Body of pancreas (tissue), 4 donors: ENCODE data around the gene GSG1L. TPM values are rescaled to one million over a fixed set of nuclear protein-coding genes. Genes with fewer than 3 reads are reported as not detected.

Experiments
- ATAC-seq: fragments of 150-250 bp; one replicate; pipeline ENCODE4 v1.9.1; 2016
- DNase-seq, 4 donors: peaks; one replicate each; pipeline ENCODE4 v3.0.0-alpha.2; 2019
- H3K27ac ChIP-seq, 4 donors: fragments of 200-600 bp; sonication (generic); 1 replicate in 3 of 4; 2 replicates in 1 of 4; pipeline versions ENCODE4 v1.5.1 to v1.6.1; 2016 to 2019; ENCODE audit warnings: mild to moderate bottlenecking in 1 of 4, mixed read lengths in 1 of 4, moderate library complexity in 1 of 4
- H3K27me3 ChIP-seq, 2 donors: fragments of 200-600 bp; sonication (generic); one replicate each; pipeline ENCODE4 v1.6.0; 2016; ENCODE audit warnings: mild to moderate bottlenecking in 1 of 2
- H3K36me3 ChIP-seq, 2 donors: fragments of 200-600 bp; sonication (generic); replicated peaks in 1 of 2; 2 replicates each; pipeline ENCODE4 v1.5.1; 2016; ENCODE audit warnings: low read depth in 2 of 2; ENCODE audit not compliant: insufficient read depth in 1 of 2
- H3K4me1 ChIP-seq: fragments of 200-600 bp; sonication (generic); one replicate; pipeline ENCODE4 v1.6.0; 2016
- H3K4me3 ChIP-seq, 2 donors: fragments of 200-600 bp; sonication (generic); 1 replicate in 1 of 2; 2 replicates in 1 of 2; pipeline ENCODE4 v1.5.1; 2016 to 2019
- H3K9me3 ChIP-seq, 3 donors: fragments of 200-600 bp; sonication (generic); 1 replicate in 2 of 3; 2 replicates in 1 of 3; pipeline ENCODE4 v1.5.1; 2016
- POLR2A ChIP-seq, 3 donors: fragments of 450-650 bp; IDR thresholded peaks; one replicate each; pipeline ENCODE4 v1.6.1; 2016; ENCODE audit warnings: antibody characterized with exemption in 3 of 3, mild to moderate bottlenecking in 2 of 3
- WGBS, 2 donors: methylation state at CpG; one replicate each; pipeline ENCODE4 v1.1.5; 2017; 5-methylcytosine and 5-hydroxymethylcytosine counted together
- intact Hi-C: fragments of 100-400 bp; cut with DNase I; formaldehyde crosslinking; loops from one replicate; pipeline ENCODE4 v1.15.1; 2023
- total RNA-seq, 2 donors: library from RNA; depleted of rRNA; stranded (reverse); fragments of >200 nt; gene quantifications; one replicate each; pipeline ENCODE4 v1.1.0, GENCODE V29; 2016
- TF ChIP-seq, protein P1 (sequence below), 7 experiments: fragments of 450-650 bp in 4 of 7; fragments of 200-600 bp in 3 of 7; sonication (generic) in 3 of 7; IDR thresholded peaks; one replicate each; pipeline ENCODE4 v1.5.1; 2016 to 2019; ENCODE audit warnings: antibody characterized with exemption in 7 of 7

Gene GSG1L
- total RNA-seq, 2 donors from 2014 or later: not detected

DNA sequence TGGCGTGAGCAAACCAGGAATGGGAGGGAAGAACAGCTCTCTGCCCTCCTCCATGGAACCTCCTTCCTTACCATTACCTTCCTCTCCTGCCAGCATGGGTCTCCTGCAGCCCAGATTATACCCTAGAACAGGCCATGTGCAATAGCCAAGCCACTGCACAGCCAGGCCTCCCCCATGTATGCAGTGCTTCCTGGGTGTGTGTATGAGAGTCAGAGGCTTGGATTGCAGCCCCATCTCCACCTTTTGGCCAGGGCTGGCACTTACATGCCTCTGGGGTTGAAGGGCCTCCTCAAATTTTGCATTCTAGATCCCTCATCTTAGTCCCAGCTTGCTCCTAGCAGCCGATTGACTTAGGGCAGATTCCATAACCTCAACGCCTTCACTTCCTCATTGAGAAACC lies 133.7 kb downstream of the GSG1L start:
- Histone ChIP-seq H3K4me3 (no peak overlapping the region), H3K27me3 (no peaks in the 10 kb centered on the region), H3K27ac (no peak overlapping the region), H3K9me3 (peaks cover 0 to 10% (median 0%) of the 10 kb centered on the region in 3 donors), H3K36me3 (no peaks in the 10 kb centered on the region), H3K4me1 (no peaks in the 10 kb centered on the region)
- intact Hi-C loops: no loop called here
- WGBS, 2 donors: 52 to 68% methylated on average over 3 of the region's 3 CpGs
- no peak for ATAC-seq
- TF ChIP-seq, protein P1, sequence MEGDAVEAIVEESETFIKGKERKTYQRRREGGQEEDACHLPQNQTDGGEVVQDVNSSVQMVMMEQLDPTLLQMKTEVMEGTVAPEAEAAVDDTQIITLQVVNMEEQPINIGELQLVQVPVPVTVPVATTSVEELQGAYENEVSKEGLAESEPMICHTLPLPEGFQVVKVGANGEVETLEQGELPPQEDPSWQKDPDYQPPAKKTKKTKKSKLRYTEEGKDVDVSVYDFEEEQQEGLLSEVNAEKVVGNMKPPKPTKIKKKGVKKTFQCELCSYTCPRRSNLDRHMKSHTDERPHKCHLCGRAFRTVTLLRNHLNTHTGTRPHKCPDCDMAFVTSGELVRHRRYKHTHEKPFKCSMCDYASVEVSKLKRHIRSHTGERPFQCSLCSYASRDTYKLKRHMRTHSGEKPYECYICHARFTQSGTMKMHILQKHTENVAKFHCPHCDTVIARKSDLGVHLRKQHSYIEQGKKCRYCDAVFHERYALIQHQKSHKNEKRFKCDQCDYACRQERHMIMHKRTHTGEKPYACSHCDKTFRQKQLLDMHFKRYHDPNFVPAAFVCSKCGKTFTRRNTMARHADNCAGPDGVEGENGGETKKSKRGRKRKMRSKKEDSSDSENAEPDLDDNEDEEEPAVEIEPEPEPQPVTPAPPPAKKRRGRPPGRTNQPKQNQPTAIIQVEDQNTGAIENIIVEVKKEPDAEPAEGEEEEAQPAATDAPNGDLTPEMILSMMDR (IDR thresholded peaks at IDR 0.05): no peak
- TF ChIP-seq POLR2A (IDR thresholded peaks at IDR 0.05): no peak
- no peak for DNase-seq

DNA sequence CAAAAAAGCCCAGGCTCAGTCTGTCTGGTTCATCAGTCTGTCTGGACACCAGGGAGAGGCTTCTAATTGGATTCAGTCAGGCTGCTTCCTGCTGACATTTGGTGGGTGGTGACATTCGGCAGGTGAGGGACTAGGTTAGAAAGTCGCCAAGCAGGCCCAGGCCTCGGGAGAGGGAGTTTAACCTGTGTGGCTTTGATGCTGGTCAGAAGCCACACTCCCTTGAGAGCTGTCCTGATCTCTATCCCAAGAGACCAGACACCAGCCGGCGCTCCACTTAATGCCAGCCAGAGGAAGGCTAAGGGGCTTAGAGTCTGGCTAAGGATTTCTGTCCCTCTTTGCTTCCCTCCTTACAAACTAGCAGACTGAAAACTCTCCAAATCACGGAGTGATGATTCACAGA lies 135.0 kb downstream of the GSG1L start:
- intact Hi-C loops: no loop called here
- 14 to 26% methylated on average over 6 of the region's 6 CpGs for WGBS, 2 donors

DNA sequence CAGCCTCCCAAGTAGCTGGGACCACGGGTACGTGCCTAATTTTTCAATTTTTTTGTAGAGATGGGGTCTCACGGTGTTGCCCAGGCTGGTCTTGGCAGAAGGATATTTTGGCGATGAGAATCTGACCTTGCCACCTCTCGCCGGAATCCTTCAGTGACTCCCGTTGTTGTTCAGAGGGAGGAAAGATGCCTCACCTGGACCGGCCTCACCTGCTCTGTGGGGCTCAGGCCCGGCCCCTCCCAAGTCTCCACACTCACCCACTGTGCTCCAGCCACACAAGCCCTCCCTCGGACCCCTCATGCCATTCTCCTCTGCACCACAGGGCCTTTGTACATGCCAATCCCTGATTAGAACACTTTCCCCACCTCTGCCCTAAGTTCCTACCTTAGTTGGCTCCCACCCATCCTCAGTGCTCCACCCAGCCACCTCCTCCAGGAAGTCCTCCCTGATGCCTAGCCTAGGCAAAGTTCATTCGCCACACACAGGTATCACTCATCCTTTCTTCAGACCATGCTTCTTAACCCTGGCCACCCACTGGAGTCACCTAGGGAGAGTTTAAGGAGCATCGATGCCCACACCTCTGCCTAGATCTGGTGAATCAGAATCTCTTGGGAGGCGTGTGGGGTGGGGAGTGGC lies 136.1 kb downstream of the GSG1L start:
- intact Hi-C loops: no loop called here
- ATAC-seq: no peak
- H3K27ac ChIP-seq: no peak overlapping the region
- no peak for DNase-seq
- H3K4me3 ChIP-seq: no peak overlapping the region
- no peaks in the 10 kb centered on the region for H3K4me1 ChIP-seq
- H3K36me3 ChIP-seq: no peaks in the 10 kb centered on the region
- no peaks in the 10 kb centered on the region for H3K27me3 ChIP-seq
- peaks cover 0 to 1% (median 0%) of the 10 kb centered on the region in 3 donors for H3K9me3 ChIP-seq
- WGBS, 2 donors: 59 to 60% methylated on average over 12 to 13 of the region's 13 CpGs
- TF ChIP-seq, protein P1 (IDR thresholded peaks at IDR 0.05): no peak
- no peak for TF ChIP-seq POLR2A (IDR thresholded peaks at IDR 0.05)

More for the DNA sequence above, 135.0 kb downstream of the GSG1L start:
- H3K27me3 ChIP-seq: no peaks in the 10 kb centered on the region
- H3K9me3 ChIP-seq: peaks cover 0 to 10% (median 0%) of the 10 kb centered on the region in 3 donors
- TF ChIP-seq, protein P1 (IDR thresholded peaks at IDR 0.05): no peak
- no peak for TF ChIP-seq POLR2A (IDR thresholded peaks at IDR 0.05)
- no peaks in the 10 kb centered on the region for H3K36me3 ChIP-seq
- no peak overlapping the region for H3K27ac ChIP-seq
- DNase-seq (no peak), ATAC-seq (no peak)
- no peaks in the 10 kb centered on the region for H3K4me1 ChIP-seq
- H3K4me3 ChIP-seq: no peak overlapping the region

DNA sequence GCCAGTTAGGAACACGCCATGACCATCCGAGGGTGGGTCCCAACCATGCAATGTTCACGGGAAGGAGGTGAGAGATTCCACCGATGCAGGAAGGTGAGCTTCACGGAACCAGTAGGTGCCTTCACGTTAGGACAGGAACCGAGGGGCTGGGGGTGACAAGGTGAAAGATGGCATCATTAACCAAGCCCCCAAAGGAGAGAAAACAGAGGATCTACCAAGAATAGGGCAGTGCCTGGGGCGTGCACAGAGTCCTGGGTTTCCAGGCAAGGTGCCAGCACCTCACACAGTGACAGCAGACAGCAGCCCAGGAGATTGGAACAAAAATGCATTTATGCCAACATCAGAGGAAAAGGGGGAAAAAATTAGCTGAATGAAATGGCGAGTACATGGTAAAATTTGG lies 137.9 kb downstream of the GSG1L start:
- DNase-seq (no peak), ATAC-seq (no peak)
- no peaks in the 10 kb centered on the region for H3K27me3 ChIP-seq
- H3K9me3 ChIP-seq: no peaks in the 10 kb centered on the region
- intact Hi-C loops: no loop called here
- WGBS, 2 donors: 55 to 60% methylated on average over 9 of the region's 9 CpGs
- H3K27ac ChIP-seq: no peak overlapping the region
- no peaks in the 10 kb centered on the region for H3K4me1 ChIP-seq
- H3K4me3 ChIP-seq: no peak overlapping the region
- TF ChIP-seq POLR2A (IDR thresholded peaks at IDR 0.05): no peak
- TF ChIP-seq, protein P1 (IDR thresholded peaks at IDR 0.05): no peak
- H3K36me3 ChIP-seq: no peaks in the 10 kb centered on the region
